GM12878 (cell line): ENCODE measurements around the gene ASB10. TPM values are rescaled to one million over a fixed set of nuclear protein-coding genes. Genes with fewer than 3 reads are reported as not detected.

ENCODE experiments used
- BCL11A ChIP-seq: IDR thresholded peaks from 2 replicates; pipeline ENCODE4 v1.6.1; 2011; ENCODE audit warnings: low read depth, low read length
- BHLHE40 ChIP-seq, 2 experiments: fragments of 450-650 bp in 1 of 2; IDR thresholded peaks; 2 replicates each; pipeline ENCODE4 v1.6.1; 2011 to 2017; ENCODE audit warnings: low read depth in 2 of 2, borderline replicate concordance in 1 of 2, improper control_type of control experiment in 1 of 2, low read length in 1 of 2, mild to moderate bottlenecking in 1 of 2
- CBFB ChIP-seq: IDR thresholded peaks from 2 replicates; pipeline ENCODE4 v1.6.1; 2016; ENCODE audit warnings: antibody characterized with exemption, low read depth
- CBX3 ChIP-seq: fragments of 200-600 bp; sonication (generic); IDR thresholded peaks from 2 replicates; pipeline ENCODE4 v1.6.1; 2016; ENCODE audit warnings: low read depth, borderline replicate concordance
- CBX5 ChIP-seq: sonication (generic); IDR thresholded peaks from 2 replicates; pipeline ENCODE4 v1.6.1; 2016; ENCODE audit warnings: low read depth, moderate library complexity, mild to moderate bottlenecking, inconsistent platforms
- CHD4 ChIP-seq: fragments of 200-600 bp; sonication (generic); IDR thresholded peaks from 2 replicates; pipeline ENCODE4 v1.6.1; 2016; ENCODE audit warnings: mild to moderate bottlenecking
- CREB1 ChIP-seq: IDR thresholded peaks from 2 replicates; pipeline ENCODE4 v1.6.1; 2012; ENCODE audit warnings: low read depth, mild to moderate bottlenecking, inconsistent platforms
- GABPA ChIP-seq: IDR thresholded peaks from 2 replicates; pipeline ENCODE4 v1.6.1; 2014; ENCODE audit warnings: antibody characterized with exemption, low read depth, mild to moderate bottlenecking, inconsistent platforms
- HDAC6 ChIP-seq: fragments of 200-600 bp; sonication (generic); IDR thresholded peaks from one replicate; pipeline ENCODE4 v1.8.0; 2017; ENCODE audit warnings: antibody characterized with exemption; ENCODE audit not compliant: unreplicated experiment
- KAT2A ChIP-seq: conservative IDR thresholded peaks from 2 replicates; pipeline ENCODE4 v1.6.1; 2011; ENCODE audit warnings: low read depth, low read length; ENCODE audit not compliant: control insufficient read depth
- MEF2B ChIP-seq: fragments of 450-650 bp; IDR thresholded peaks from 2 replicates; pipeline ENCODE4 v1.6.1; 2018; ENCODE audit warnings: mild to moderate bottlenecking, moderate library complexity; ENCODE audit not compliant: partially characterized antibody, poor library complexity, severe bottlenecking
- MTA2 ChIP-seq: fragments of 450-650 bp; IDR thresholded peaks from 2 replicates; pipeline ENCODE4 v1.6.1; 2016; ENCODE audit warnings: low read depth, mild to moderate bottlenecking, moderate library complexity
- NBN ChIP-seq: fragments of 450-650 bp; IDR thresholded peaks from 2 replicates; pipeline ENCODE4 v1.6.1; 2016
- NR2C2 ChIP-seq: IDR thresholded peaks from 2 replicates; pipeline ENCODE4 v1.6.1; 2011; ENCODE audit warnings: borderline replicate concordance, low read depth; ENCODE audit not compliant: control insufficient read depth, insufficient read length
- PAX5 ChIP-seq: IDR thresholded peaks from 2 replicates; pipeline ENCODE4 v1.6.1; 2011; ENCODE audit warnings: low read depth, low read length, borderline replicate concordance
- RAD21 ChIP-seq: IDR thresholded peaks from 2 replicates; pipeline ENCODE4 v1.6.1; 2011; ENCODE audit warnings: mild to moderate bottlenecking, low read depth, low read length, moderate library complexity; ENCODE audit not compliant: insufficient read depth
- RB1 ChIP-seq: fragments of 450-650 bp; formaldehyde crosslinking; IDR thresholded peaks from 2 replicates; pipeline ENCODE4 v1.6.1; 2017; ENCODE audit warnings: mild to moderate bottlenecking, borderline replicate concordance
- RELA ChIP-seq: fragments of 450-650 bp; IDR thresholded peaks from 2 replicates; pipeline ENCODE4 v1.8.0; 2014; ENCODE audit warnings: borderline replicate concordance; ENCODE audit not compliant: partially characterized antibody
- RFX5 ChIP-seq: IDR thresholded peaks from 2 replicates; pipeline ENCODE4 v1.6.1; 2011; ENCODE audit warnings: low read depth, low read length, improper control_type of control experiment
- SREBF1 ChIP-seq: IDR thresholded peaks from 2 replicates; pipeline ENCODE4 v1.6.1; 2012; ENCODE audit warnings: mild to moderate bottlenecking, low read length
- SUZ12 ChIP-seq: fragments of 200-600 bp; sonication (generic); IDR thresholded peaks from one replicate; pipeline ENCODE4 v1.6.1; 2018; ENCODE audit warnings: antibody characterized with exemption, mild to moderate bottlenecking; ENCODE audit not compliant: unreplicated experiment
- TAF1 ChIP-seq: IDR thresholded peaks from 2 replicates; pipeline ENCODE4 v1.6.1; 2011; ENCODE audit warnings: mild to moderate bottlenecking, low read depth, low read length, borderline replicate concordance
- WRNIP1 ChIP-seq: IDR thresholded peaks from 2 replicates; pipeline ENCODE4 v1.6.1; 2011; ENCODE audit warnings: low read depth, low read length, improper control_type of control experiment, borderline replicate concordance
- ZNF592 ChIP-seq: fragments of 450-650 bp; IDR thresholded peaks from 2 replicates; pipeline ENCODE4 v1.6.1; 2017; ENCODE audit warnings: mild to moderate bottlenecking, moderate library complexity
- polyA plus RNA-seq, 11 experiments: library from polyadenylated mRNA; depleted of rRNA in 4 of 11; unstranded in 6 of 11; stranded (reverse) in 5 of 11; fragments of >200 nt; fragmentation: Nextera tagmentation in 4 of 11; fragmentation: Illumina TruSeq in 1 of 11; extraction: Ambion mirVana in 4 of 11; extraction: Trizol in 1 of 11; gene quantifications; 1 replicate in 1 of 11; 2 replicates in 10 of 11; pipeline versions ENCODE4 v1.2.1 to v1.2.3, GENCODE V29; 2011 to 2016; ENCODE audit warnings: inconsistent platforms in 2 of 11, missing spikeins in 2 of 11, low read depth in 1 of 11
- total RNA-seq, 4 experiments: library from RNA; depleted of rRNA in 3 of 4; stranded (reverse); fragments of >200 nt in 3 of 4; fragmentation: Illumina TruSeq in 1 of 4; extraction: Trizol in 1 of 4; gene quantifications; 2 replicates each; pipeline versions ENCODE4 v1.2.1 to v1.2.3, GENCODE V29; 2013 to 2021
- TF ChIP-seq, protein P1 (sequence below): IDR thresholded peaks from 2 replicates; pipeline ENCODE4 v1.6.1; 2011; ENCODE audit warnings: borderline replicate concordance, low read depth, mild to moderate bottlenecking, moderate library complexity, low read length; ENCODE audit not compliant: insufficient read depth, poor library complexity, severe bottlenecking

ASB10 gene
- total and polyA plus RNA-seq, 10 of the 15 experiments (the other 5 are each of a cell fraction or from before 2014, with no cell fraction given) = not detected

DNA sequence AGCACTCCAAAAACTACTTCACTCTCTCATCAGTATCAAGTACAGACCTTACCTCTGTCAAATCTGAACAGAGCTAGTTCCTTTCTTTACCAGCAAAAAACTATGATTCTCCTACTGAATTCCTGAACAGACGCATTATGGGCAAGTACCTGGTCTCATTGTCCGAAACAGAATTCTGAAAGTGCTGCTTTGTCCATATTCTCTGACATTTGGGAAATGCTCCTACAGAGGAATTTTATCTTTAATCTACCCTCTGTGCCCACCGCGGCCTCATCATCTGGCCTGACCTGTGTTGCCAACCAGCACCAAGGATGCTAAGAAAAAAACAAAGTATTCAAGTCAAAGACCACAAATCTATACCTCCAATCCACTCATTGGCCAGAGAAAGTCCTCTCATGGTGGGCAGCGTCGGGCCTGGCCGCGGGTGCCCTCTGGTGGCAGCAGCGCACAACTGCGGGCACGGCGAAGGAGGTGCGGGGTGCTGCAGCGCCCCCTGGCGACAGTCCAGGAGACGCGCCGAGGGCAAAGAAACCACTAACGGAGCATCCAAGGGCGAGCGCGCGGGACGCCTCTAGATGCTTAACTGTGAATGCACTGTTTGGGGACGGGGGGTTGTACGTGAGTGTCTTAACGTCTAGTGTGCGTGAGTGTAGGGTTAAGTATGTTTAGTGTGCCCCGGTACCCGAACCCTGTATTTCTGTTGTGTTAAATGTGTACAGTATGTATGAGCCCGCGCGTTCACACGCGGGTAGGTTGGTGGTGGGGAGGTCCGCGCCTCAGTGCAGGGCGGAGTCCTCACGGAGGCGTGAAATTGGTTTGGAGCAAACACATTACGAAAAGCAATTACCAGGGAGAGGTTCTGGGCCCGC, 14.5 kb downstream of the ASB10 start (continued):
- no peak for TF ChIP-seq GABPA
- no peak for TF ChIP-seq RFX5
- 0 out of 2 replicates have a peak, but pooled peaks have one; percentile 16 for TF ChIP-seq NBN
- TF ChIP-seq, protein P1, sequence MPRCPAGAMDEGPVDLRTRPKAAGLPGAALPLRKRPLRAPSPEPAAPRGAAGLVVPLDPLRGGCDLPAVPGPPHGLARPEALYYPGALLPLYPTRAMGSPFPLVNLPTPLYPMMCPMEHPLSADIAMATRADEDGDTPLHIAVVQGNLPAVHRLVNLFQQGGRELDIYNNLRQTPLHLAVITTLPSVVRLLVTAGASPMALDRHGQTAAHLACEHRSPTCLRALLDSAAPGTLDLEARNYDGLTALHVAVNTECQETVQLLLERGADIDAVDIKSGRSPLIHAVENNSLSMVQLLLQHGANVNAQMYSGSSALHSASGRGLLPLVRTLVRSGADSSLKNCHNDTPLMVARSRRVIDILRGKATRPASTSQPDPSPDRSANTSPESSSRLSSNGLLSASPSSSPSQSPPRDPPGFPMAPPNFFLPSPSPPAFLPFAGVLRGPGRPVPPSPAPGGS = no peak
- no peak for TF ChIP-seq WRNIP1
- TF ChIP-seq CHD4 = no peak
- TF ChIP-seq CBFB = 0 out of 2 replicates have a peak, but pooled peaks have one; percentile 30
- peak; percentile 33; the same call in 1 of the 2 replicates for TF ChIP-seq PAX5
- no peak for TF ChIP-seq HDAC6
- TF ChIP-seq SUZ12 = no peak
- no peak for TF ChIP-seq TAF1
- TF ChIP-seq CBX5 = 0 out of 2 replicates have a peak, but pooled peaks have one; percentile 50
- peak; percentile 75 for TF ChIP-seq RAD21
- TF ChIP-seq MEF2B = no peak
- no peak for TF ChIP-seq BCL11A
- no peak for TF ChIP-seq MTA2
- TF ChIP-seq SREBF1 = no peak
- peak; percentile 87 for TF ChIP-seq ZNF592
- TF ChIP-seq NR2C2 = no peak
- peak; percentile 45 to 72; a peak in 2 of 4 replicates for TF ChIP-seq BHLHE40 (IDR thresholded peaks at IDR 0.05; ENCODE audit: borderline replicate concordance in 1 of 2, low read depth in 2 of 2, low read length in 1 of 2)
- TF ChIP-seq RB1 = peak; percentile 86
- TF ChIP-seq CREB1 = peak; percentile 49; the same call in 1 of the 2 replicates
- TF ChIP-seq KAT2A = no peak
- peak; percentile 70 for TF ChIP-seq RELA
- TF ChIP-seq CBX3 = no peak
